HG03060 (cell line): ENCODE results near the gene DBH.

ENCODE experiments used
- ATAC-seq: cut with Tn5 transposase; IDR thresholded peaks from one replicate; pipeline ENCODE4 v1.9.1; 2021; ENCODE audit warnings: low read depth, moderate number of reproducible peaks; ENCODE audit not compliant: unreplicated experiment

The DBH gene

GRCh38 chr9:133693116-133693515 is 57.0 kb downstream of the DBH start:
- no peak for ATAC-seq

GRCh38 chr9:133693703-133694529 is 57.8 kb downstream of the DBH start:
- no peak for ATAC-seq

GRCh38 chr9:133694686-133695085 is 58.5 kb downstream of the DBH start:
- no peak for ATAC-seq

GRCh38 chr9:133696071-133696472 is 59.9 kb downstream of the DBH start:
- ATAC-seq: no peak

GRCh38 chr9:133699546-133699945 is 63.4 kb downstream of the DBH start:
- no peak for ATAC-seq

GRCh38 chr9:133700819-133701320 is 64.7 kb downstream of the DBH start:
- no peak for ATAC-seq

- ATAC-seq: no peak
These were observed 65.3 kb downstream of the DBH start for GRCh38 chr9:133701321-133701980.

GRCh38 chr9:133701981-133702797 is 66.0 kb downstream of the DBH start:
- no peak for ATAC-seq

- ATAC-seq: no peak
These were observed 66.8 kb downstream of the DBH start for GRCh38 chr9:133702798-133703590.

- no peak for ATAC-seq
These were observed 67.6 kb downstream of the DBH start for GRCh38 chr9:133703591-133704399.

GRCh38 chr9:133704711-133705181 is 68.6 kb downstream of the DBH start:
- no peak for ATAC-seq

- no peak for ATAC-seq
These were observed 69.4 kb downstream of the DBH start for GRCh38 chr9:133705576-133705975.

GRCh38 chr9:133706307-133707050 is 70.3 kb downstream of the DBH start:
- no peak for ATAC-seq

- no peak for ATAC-seq
These were observed 71.1 kb downstream of the DBH start for GRCh38 chr9:133707065-133707762.

- no peak for ATAC-seq
These were observed 71.6 kb downstream of the DBH start for GRCh38 chr9:133707763-133708245.

- ATAC-seq: no peak
These were observed 72.3 kb downstream of the DBH start for GRCh38 chr9:133708246-133709014.
